ENCODE measurements around the gene RAB8B. TPM values are rescaled to one million over a fixed set of nuclear protein-coding genes. Genes with fewer than 3 reads are reported as not detected.

Gene RAB8B
- total and polyA plus RNA-seq, 2 of the 13 experiments (the other 11 are each of a cell fraction or from before 2014, with no cell fraction given), result 6.8 to 14.2 TPM

DNA sequence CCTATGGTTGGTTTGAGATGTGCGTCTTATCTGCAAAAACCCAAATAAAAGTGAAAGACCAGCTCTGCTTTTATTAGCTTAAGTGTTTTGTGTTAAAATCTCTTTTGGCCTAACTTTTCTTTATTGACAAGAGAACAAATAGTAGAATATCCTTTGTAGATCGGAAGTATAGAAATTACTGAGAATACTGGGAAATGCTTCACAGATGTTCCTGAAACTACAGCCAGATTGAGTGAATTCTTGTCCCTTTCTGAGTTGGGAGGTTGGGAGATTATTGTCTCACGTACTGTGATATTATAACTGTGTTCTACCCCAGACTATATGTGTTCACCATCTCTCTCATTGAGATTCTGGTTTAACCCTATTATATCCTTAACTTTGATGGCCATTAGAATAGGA lies 21.7 kb downstream of the RAB8B start (continued):
- TF ChIP-seq, protein P1, sequence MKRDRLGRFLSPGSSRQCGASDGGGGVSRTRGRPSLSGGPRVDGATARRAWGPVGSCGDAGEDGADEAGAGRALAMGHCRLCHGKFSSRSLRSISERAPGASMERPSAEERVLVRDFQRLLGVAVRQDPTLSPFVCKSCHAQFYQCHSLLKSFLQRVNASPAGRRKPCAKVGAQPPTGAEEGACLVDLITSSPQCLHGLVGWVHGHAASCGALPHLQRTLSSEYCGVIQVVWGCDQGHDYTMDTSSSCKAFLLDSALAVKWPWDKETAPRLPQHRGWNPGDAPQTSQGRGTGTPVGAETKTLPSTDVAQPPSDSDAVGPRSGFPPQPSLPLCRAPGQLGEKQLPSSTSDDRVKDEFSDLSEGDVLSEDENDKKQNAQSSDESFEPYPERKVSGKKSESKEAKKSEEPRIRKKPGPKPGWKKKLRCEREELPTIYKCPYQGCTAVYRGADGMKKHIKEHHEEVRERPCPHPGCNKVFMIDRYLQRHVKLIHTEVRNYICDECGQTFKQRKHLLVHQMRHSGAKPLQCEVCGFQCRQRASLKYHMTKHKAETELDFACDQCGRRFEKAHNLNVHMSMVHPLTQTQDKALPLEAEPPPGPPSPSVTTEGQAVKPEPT (CRISPR knock-in tag; IDR thresholded peaks at IDR 0.05; ENCODE audit: low read depth), result no peak
- TF ChIP-seq, protein P2, sequence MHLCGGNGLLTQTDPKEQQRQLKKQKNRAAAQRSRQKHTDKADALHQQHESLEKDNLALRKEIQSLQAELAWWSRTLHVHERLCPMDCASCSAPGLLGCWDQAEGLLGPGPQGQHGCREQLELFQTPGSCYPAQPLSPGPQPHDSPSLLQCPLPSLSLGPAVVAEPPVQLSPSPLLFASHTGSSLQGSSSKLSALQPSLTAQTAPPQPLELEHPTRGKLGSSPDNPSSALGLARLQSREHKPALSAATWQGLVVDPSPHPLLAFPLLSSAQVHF (CRISPR knock-in tag; IDR thresholded peaks at IDR 0.05), result no peak
- no peak for TF ChIP-seq FLYWCH1 (CRISPR knock-in tag; IDR thresholded peaks at IDR 0.05)

DNA sequence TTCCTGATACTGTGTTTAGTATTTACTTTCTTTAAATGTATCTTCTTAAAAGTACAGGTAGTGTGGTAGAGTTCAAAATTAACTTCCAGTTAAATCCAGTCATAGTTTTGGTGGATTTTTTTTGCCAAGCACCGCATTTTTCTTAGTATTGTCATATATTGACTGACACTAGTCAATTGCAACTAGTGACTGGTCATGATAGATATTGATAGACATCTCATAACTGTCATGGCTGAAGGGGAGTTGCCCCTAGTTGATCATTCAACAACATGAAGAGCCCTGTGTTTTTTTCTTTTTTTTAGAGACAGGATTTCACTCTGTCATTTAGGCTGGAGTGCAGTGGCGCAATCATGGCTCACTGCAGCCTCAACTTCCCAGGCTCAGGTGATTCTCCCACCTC lies 22.1 kb downstream of the RAB8B start:
- intact Hi-C loops (cut with micrococcal nuclease; ENCODE audit: unreplicated experiment), result loop anchor here (10.0 kb wide), 1 partner anchor 53 kb away; no protein-coding TSS in a partner anchor
- in situ Hi-C loops (cut with HindIII; ENCODE audit: extremely low pct_ligation_motif_present, low pct_unique_long_range_greater_than_20kb), result no loop called here
- 100% methylated on average over 2 of the region's 2 CpGs for WGBS (ENCODE audit: low lambda C conversion rate)

More for the DNA sequence above, 22.1 kb downstream of the RAB8B start:
- Histone ChIP-seq H3K79me2 (ENCODE audit: insufficient read depth, low read length) (no peaks in the 10 kb centered on the region), H2AFZ (ENCODE audit: low read length) (no peak overlapping the region), H3K4me2 (ENCODE audit: low read depth, low read length) (no peak overlapping the region), H4K20me1 (ENCODE audit: insufficient read depth, low read length) (no peaks in the 10 kb centered on the region), H3K4me1 (ENCODE audit: insufficient read depth, low read length) (peaks cover 39% of the 10 kb centered on the region), H3K4me3 (replicated peaks in 1 of 3; ENCODE audit: insufficient read depth in 1 of 3, low read depth in 2 of 3, low read length in 3 of 3) (no peak overlapping the region), H3K36me3 (replicated peaks in 1 of 2; ENCODE audit: control insufficient read depth in 1 of 2, insufficient read depth in 2 of 2, low read length in 2 of 2) (no peaks in the 10 kb centered on the region), H3K27ac (ENCODE audit: extremely low read length, insufficient read depth, low read length) (no peak overlapping the region), H3K9ac (ENCODE audit: insufficient read depth, low read depth, low read length) (no peak overlapping the region), H3K27me3 (ENCODE audit: control insufficient read depth in 1 of 2, insufficient read depth in 2 of 2, low read length in 2 of 2) (no peaks in the 10 kb centered on the region; a peak in 1 of 5 replicates), H3K9me3 (ENCODE audit: low read length) (no peaks in the 10 kb centered on the region)
- no peak for ATAC-seq
- POLR2A ChIA-PET, result no interaction called here
- TF ChIP-seq ZFP62 (CRISPR knock-in tag; IDR thresholded peaks at IDR 0.05) (no peak), ZNF468 (CRISPR knock-in tag; IDR thresholded peaks at IDR 0.05) (no peak), SATB2 (CRISPR knock-in tag; IDR thresholded peaks at IDR 0.05) (no peak), KIAA2018 (CRISPR knock-in tag; IDR thresholded peaks at IDR 0.05; ENCODE audit: borderline replicate concordance) (no peak)
- no TSS peak for BruUV-seq (replicated peaks)
- no peak for FAIRE-seq
- CTCF ChIA-PET (ENCODE audit: low intra/inter-chr PET ratio, low total read pairs), result no interaction called here
- DNase-seq (ENCODE audit: low spot score), result no peak

Measured in HepG2 (cell line).